GM12875 (cell line): ENCODE data around the gene FBXW12.

Experiments
- H3K4me3 ChIP-seq: one replicate; pipeline ENCODE4 v1.5.1; 2011; ENCODE audit warnings: low read depth, low read length, control low read depth
- TF ChIP-seq, protein P1 (sequence below): IDR thresholded peaks from 2 replicates; pipeline ENCODE4 v1.5.1; 2011; ENCODE audit warnings: low read depth, mild to moderate bottlenecking, control low read depth, inconsistent platforms, low read length, moderate library complexity, borderline replicate concordance; ENCODE audit not compliant: insufficient read depth

Gene FBXW12

GRCh38 chr3:48428572-48429316 is 56.7 kb downstream of the FBXW12 start:
- peak overlapping the region; percentile 75 for H3K4me3 ChIP-seq
- TF ChIP-seq, protein P1, sequence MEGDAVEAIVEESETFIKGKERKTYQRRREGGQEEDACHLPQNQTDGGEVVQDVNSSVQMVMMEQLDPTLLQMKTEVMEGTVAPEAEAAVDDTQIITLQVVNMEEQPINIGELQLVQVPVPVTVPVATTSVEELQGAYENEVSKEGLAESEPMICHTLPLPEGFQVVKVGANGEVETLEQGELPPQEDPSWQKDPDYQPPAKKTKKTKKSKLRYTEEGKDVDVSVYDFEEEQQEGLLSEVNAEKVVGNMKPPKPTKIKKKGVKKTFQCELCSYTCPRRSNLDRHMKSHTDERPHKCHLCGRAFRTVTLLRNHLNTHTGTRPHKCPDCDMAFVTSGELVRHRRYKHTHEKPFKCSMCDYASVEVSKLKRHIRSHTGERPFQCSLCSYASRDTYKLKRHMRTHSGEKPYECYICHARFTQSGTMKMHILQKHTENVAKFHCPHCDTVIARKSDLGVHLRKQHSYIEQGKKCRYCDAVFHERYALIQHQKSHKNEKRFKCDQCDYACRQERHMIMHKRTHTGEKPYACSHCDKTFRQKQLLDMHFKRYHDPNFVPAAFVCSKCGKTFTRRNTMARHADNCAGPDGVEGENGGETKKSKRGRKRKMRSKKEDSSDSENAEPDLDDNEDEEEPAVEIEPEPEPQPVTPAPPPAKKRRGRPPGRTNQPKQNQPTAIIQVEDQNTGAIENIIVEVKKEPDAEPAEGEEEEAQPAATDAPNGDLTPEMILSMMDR, result no peak

DNA sequence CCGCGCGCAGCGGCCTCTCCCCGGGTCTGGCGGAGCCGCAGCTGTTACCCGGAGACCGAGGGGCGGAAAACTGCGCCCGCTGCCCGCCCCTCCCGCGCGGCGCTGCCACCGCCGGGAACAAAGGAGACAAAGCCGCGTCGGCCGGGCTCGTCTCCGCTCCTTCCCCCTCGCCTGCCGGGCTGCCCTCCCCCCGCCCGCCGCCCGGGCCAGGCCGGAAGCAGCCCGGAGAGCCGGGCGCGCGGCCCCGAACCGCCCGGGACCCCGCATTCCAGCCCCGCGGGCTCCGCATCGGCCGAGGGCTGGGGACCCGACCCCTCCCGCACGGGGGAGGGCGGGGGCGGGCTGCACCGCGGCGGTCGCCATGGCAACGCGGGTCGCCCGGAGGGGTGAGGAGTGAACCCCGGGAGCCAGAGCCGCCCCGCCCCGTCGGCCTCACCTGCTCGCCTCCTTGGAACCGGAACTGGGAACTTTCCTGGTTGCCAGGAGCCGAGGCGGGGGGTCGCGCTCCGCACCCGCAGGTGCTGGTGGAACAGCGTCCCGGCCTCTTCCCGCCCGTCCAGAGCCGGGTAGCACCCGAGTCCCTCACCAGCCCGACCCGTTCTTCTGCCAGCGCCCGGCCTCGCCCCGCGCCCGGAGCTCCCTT is 57.4 kb downstream of the FBXW12 start:
- TF ChIP-seq, protein P1, result no peak
- peak overlapping the region; percentile 75 for H3K4me3 ChIP-seq

DNA sequence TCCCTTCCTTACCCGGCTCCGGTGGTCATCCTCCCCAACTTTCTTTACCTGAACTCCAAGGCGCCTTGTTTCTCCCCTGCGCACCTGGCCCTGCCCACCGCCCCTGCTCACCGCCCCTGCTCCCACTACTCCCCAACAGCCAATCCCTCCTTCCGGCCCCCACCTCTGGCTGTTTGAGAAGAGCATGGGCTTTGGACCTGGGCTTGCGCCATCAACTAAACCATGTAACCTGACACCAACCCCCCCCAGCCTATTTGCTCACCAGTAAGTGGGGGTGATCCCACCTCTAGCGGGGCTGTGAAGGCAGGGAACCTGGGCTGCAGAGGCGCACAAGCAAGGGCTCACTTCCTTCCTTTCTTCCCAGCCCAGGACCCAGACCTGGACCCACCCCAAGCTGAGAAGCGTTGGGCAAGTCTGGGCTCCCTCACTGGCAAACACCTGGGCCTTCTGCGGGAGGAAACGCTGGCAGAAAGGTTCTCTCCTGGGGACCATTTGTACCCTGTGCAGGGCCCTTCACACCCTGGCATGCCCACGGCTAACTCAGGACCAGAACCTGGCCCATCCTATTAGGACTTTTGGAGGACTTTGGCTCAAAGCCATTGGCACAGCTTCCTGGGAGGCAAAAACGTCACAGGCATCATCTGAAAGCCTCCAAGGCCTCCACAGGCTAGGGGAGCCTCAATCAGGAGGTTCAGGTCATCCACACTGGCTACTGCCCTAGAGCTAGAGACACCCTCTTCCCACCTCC is 58.1 kb downstream of the FBXW12 start, which contains the start of gene PLXNB1:
Gene PLXNB1, minus strand, starts transcription at position 127 of the 748 bp plus-strand sequence. CDS start 5,475 bp downstream, outside the sequence.
- TF ChIP-seq, protein P1, result no peak
- H3K4me3 ChIP-seq, result peak within 1 kb of the TSS; percentile 75

GRCh38 chr3:48430708-48431101 is 58.7 kb downstream of the FBXW12 start:
- H3K4me3 ChIP-seq, result no peak overlapping the region
- TF ChIP-seq, protein P1, result no peak

- H3K4me3 ChIP-seq, result no peak overlapping the region
- TF ChIP-seq, protein P1, result no peak
Observed at GRCh38 chr3:48431224-48432029, 59.4 kb downstream of the FBXW12 start.
